ENCODE data around the gene DCXR. TPM values are rescaled to one million over a fixed set of nuclear protein-coding genes. Genes with fewer than 3 reads are reported as not detected.
A peak's percentile ranks its signal among the peaks of the same experiment; 100 is the strongest.

The DCXR gene
- total and polyA plus RNA-seq, 2 of the 13 experiments (the other 11 are each of a cell fraction or from before 2014, with no cell fraction given), result 287 to 311 TPM

DNA sequence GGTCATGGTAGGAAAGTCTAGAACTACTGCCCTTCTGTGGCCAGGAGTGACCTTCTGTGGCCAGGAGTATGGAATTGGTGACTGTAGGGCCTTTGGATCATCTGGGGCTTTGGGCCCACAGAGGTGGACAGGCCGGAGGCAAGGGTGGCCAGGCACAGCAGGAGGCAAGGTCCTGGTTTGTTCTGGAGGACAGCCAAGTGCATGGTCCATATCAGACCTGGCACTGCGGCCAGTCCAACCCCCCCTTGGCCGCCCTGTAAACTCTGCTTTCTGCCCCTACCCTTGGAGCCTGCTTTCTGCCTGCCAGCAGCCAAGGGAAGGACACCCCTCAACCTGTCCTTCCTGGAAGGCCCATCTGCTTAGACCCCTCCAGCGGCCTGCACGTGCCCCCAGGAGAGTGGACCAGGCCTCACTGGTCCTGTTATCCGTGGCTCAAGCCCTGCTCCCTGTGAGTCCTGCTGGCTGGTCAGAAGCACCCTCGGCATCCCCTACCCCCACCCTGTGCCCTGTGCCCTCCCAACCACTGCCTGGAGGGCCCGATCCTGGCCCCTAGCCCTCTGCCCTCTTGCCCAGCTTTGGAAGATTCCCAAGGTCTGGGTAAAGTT lies 2.3 kb upstream of the DCXR start (continued):
- TF ChIP-seq MBNL3 (CRISPR knock-in tag; conservative IDR thresholded peaks at IDR 0.05) (no peak), MLLT10 (CRISPR knock-in tag; IDR thresholded peaks at IDR 0.05) (no peak), ZNF790 (CRISPR knock-in tag; IDR thresholded peaks at IDR 0.05; ENCODE audit: borderline replicate concordance) (no peak), MXI1 (IDR thresholded peaks at IDR 0.05; ENCODE audit: borderline replicate concordance, low read depth, low read length) (no peak; the same call in 2 of the 3 replicates), PHF8 (CRISPR knock-in tag; IDR thresholded peaks at IDR 0.05) (0 out of 2 replicates have a peak, but pooled peaks have one; percentile 31), ASH2L (IDR thresholded peaks at IDR 0.05; ENCODE audit: insufficient read length, low read depth, low read length) (no peak), FOXK1 (CRISPR knock-in tag; IDR thresholded peaks at IDR 0.05; ENCODE audit: borderline replicate concordance, low read depth) (no peak), NFE2L2 (IDR thresholded peaks at IDR 0.05; ENCODE audit: low read length) (no peak), IRF2 (CRISPR knock-in tag; IDR thresholded peaks at IDR 0.05) (no peak), ZNF570 (CRISPR knock-in tag; IDR thresholded peaks at IDR 0.05; ENCODE audit: borderline replicate concordance) (no peak), ZNF563 (CRISPR knock-in tag; IDR thresholded peaks at IDR 0.05) (no peak), ZNF383 (CRISPR knock-in tag; IDR thresholded peaks at IDR 0.05; ENCODE audit: borderline replicate concordance) (no peak), HMG20A (CRISPR knock-in tag; IDR thresholded peaks at IDR 0.05; ENCODE audit: borderline replicate concordance) (no peak), ZFP41 (CRISPR knock-in tag; IDR thresholded peaks at IDR 0.05; ENCODE audit: borderline replicate concordance) (no peak), ZNF260 (CRISPR knock-in tag; IDR thresholded peaks at IDR 0.05; ENCODE audit: borderline replicate concordance, low read depth) (no peak), GTF2F1 (IDR thresholded peaks at IDR 0.05; ENCODE audit: low read length) (no peak), ZSCAN20 (CRISPR knock-in tag; IDR thresholded peaks at IDR 0.05; ENCODE audit: borderline replicate concordance) (no peak), ZSCAN22 (CRISPR knock-in tag; IDR thresholded peaks at IDR 0.05) (no peak), KLF13 (CRISPR knock-in tag; IDR thresholded peaks at IDR 0.05) (no peak), SRSF1 (optimal IDR thresholded peaks at IDR 0.05; ENCODE audit: low read depth, low read length) (no peak)
- TF ChIP-seq, protein P1, sequence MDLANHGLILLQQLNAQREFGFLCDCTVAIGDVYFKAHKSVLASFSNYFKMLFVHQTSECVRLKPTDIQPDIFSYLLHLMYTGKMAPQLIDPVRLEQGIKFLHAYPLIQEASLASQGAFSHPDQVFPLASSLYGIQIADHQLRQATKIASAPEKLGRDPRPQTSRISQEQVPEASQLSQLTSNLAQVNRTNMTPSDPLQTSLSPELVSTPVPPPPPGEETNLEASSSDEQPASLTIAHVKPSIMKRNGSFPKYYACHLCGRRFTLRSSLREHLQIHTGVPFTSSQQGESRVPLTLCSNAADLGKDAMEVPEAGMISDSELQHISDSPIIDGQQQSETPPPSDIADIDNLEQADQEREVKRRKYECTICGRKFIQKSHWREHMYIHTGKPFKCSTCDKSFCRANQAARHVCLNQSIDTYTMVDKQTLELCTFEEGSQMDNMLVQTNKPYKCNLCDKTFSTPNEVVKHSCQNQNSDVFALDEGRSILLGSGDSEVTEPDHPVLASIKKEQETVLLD (CRISPR knock-in tag; IDR thresholded peaks at IDR 0.05; ENCODE audit: low read depth), result no peak
- TF ChIP-seq, protein P2, sequence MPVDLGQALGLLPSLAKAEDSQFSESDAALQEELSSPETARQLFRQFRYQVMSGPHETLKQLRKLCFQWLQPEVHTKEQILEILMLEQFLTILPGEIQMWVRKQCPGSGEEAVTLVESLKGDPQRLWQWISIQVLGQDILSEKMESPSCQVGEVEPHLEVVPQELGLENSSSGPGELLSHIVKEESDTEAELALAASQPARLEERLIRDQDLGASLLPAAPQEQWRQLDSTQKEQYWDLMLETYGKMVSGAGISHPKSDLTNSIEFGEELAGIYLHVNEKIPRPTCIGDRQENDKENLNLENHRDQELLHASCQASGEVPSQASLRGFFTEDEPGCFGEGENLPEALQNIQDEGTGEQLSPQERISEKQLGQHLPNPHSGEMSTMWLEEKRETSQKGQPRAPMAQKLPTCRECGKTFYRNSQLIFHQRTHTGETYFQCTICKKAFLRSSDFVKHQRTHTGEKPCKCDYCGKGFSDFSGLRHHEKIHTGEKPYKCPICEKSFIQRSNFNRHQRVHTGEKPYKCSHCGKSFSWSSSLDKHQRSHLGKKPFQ (CRISPR knock-in tag; IDR thresholded peaks at IDR 0.05; ENCODE audit: insufficient replicate concordance), result no peak
- TF ChIP-seq, protein P3, sequence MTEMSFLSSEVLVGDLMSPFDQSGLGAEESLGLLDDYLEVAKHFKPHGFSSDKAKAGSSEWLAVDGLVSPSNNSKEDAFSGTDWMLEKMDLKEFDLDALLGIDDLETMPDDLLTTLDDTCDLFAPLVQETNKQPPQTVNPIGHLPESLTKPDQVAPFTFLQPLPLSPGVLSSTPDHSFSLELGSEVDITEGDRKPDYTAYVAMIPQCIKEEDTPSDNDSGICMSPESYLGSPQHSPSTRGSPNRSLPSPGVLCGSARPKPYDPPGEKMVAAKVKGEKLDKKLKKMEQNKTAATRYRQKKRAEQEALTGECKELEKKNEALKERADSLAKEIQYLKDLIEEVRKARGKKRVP (CRISPR knock-in tag; IDR thresholded peaks at IDR 0.05), result no peak
- TF ChIP-seq, protein P4, sequence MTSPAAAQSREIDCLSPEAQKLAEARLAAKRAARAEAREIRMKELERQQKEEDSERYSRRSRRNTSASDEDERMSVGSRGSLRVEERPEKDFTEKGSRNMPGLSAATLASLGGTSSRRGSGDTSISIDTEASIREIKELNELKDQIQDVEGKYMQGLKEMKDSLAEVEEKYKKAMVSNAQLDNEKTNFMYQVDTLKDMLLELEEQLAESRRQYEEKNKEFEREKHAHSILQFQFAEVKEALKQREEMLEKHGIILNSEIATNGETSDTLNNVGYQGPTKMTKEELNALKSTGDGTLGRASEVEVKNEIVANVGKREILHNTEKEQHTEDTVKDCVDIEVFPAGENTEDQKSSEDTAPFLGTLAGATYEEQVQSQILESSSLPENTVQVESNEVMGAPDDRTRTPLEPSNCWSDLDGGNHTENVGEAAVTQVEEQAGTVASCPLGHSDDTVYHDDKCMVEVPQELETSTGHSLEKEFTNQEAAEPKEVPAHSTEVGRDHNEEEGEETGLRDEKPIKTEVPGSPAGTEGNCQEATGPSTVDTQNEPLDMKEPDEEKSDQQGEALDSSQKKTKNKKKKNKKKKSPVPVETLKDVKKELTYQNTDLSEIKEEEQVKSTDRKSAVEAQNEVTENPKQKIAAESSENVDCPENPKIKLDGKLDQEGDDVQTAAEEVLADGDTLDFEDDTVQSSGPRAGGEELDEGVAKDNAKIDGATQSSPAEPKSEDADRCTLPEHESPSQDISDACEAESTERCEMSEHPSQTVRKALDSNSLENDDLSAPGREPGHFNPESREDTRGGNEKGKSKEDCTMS (CRISPR knock-in tag; conservative IDR thresholded peaks at IDR 0.05), result no peak
